Activated naive CD4-positive, alpha-beta T cell treated with anti-CD3 and anti-CD28 coated beads, Interleukin-2, amount 10 ng/mL, durations not matched to agents 5 hours and 36 hours (primary cell): ENCODE measurements around the gene INCA1. TPM values are rescaled to one million over a fixed set of nuclear protein-coding genes. Genes with fewer than 3 reads are reported as not detected.

Experiments
- microRNA-seq: library from miRNA; unstranded; fragments of <30 nt; microRNA quantifications from one replicate; pipeline ENCODE4 v1.2.0, GENCODE V29; 2022; ENCODE audit warnings: borderline microRNAs expressed, borderline replicate concordance
- total RNA-seq, 2 experiments: library from RNA; stranded (reverse); gene quantifications; one replicate each; pipeline ENCODE4 v1.2.3, GENCODE V29; 2021

Gene INCA1
- total RNA-seq = under 1 TPM; 0.15 to 0.26 TPM

GRCh38 chr17:4997302-4998026, at the start of gene INCA1, which contains the start of gene KIF1C:
INCA1 (minus strand) TSS chr17:4997522; CDS start chr17:4994437, 3,085 bp downstream.
KIF1C (plus strand) TSS chr17:4997950; CDS start chr17:5000247, 2,297 bp downstream.

GRCh38 chr17:5035315-5035714, 38.0 kb upstream of the INCA1 start, which contains the start of gene SLC52A1:
SLC52A1 (minus strand) TSS chr17:5035426; CDS start chr17:5034606, 820 bp downstream.

GRCh38 chr17:4986951-4987766, 10.2 kb downstream of the INCA1 start, which contains the start of gene CAMTA2:
CAMTA2 (minus strand) TSS chr17:4987675; CDS start chr17:4986222, 1,453 bp downstream.

GRCh38 chr17:4967539-4968485, 29.5 kb downstream of the INCA1 start, which contains the start of gene SPAG7:
SPAG7 (minus strand) TSS chr17:4967817; CDS start chr17:4967804, 13 bp downstream.

GRCh38 chr17:4950746-4951204, 46.5 kb downstream of the INCA1 start, which contains the start of gene ENO3:
ENO3 (plus strand) TSS chr17:4951119; CDS start chr17:4951830, 711 bp downstream.

GRCh38 chr17:4948166-4948930, 49.0 kb downstream of the INCA1 start, which contains the start of gene PFN1:
PFN1 (minus strand) TSS chr17:4948530; CDS start chr17:4948394, 136 bp downstream.

GRCh38 chr17:4939796-4940554, 57.3 kb downstream of the INCA1 start, which contains the start of the genes RNF167 and SLC25A11:
RNF167 (plus strand) TSS chr17:4940268; CDS start chr17:4940910, 642 bp downstream.
SLC25A11 (minus strand) TSS chr17:4940046; CDS start chr17:4939910, 136 bp downstream.

Small RNA genes lying within 50 kb of the gene (microRNA-seq; reads per million reads assigned to microRNA genes)
- gene MIR6864 (not detected), gene MIR6865 (not detected)

Other genes starting within 250 kb of the INCA1 start
- not detected for gene TM4SF5, start 225.6 kb downstream of the INCA1 start, total RNA-seq
- gene VMO1, start 211.2 kb downstream of the INCA1 start, total RNA-seq = not detected
- not detected for gene GLTPD2, start 208.6 kb downstream of the INCA1 start, total RNA-seq
- gene PSMB6, start 201.4 kb downstream of the INCA1 start, total RNA-seq = 10 to 100 TPM; 94.7 to 95.7 TPM
- 10 to 100 TPM; 17.9 to 21.9 TPM for gene PLD2, start 190.4 kb downstream of the INCA1 start, total RNA-seq
- 100 to 1,000 TPM; 102 to 112 TPM for gene MINK1, start 164.2 kb downstream of the INCA1 start, total RNA-seq
- gene C17orf107, start 98.0 kb downstream of the INCA1 start, total RNA-seq = under 1 TPM; 0.48 to 0.68 TPM
- under 1 TPM in 1 of 2 experiments, not detected in 1; 0.23 TPM for gene CHRNE, start 94.4 kb downstream of the INCA1 start, total RNA-seq
- not detected for gene GP1BA, start 65.2 kb downstream of the INCA1 start, total RNA-seq
- gene SLC25A11, start 57.5 kb downstream of the INCA1 start, total RNA-seq = 10 to 100 TPM; 62.3 to 64.3 TPM
- 100 to 1,000 TPM; 191 TPM for gene RNF167, start 57.3 kb downstream of the INCA1 start, total RNA-seq
- 1,000 to 10,000 TPM; 2,036 to 2,067 TPM for gene PFN1, start 49.0 kb downstream of the INCA1 start, total RNA-seq
- 10 to 100 TPM; 43.9 to 56.2 TPM for gene ENO3, start 46.4 kb downstream of the INCA1 start, total RNA-seq
- 10 to 100 TPM; 50.5 to 56.4 TPM for gene SPAG7, start 29.7 kb downstream of the INCA1 start, total RNA-seq
- 10 to 100 TPM; 54.4 to 58.6 TPM for gene CAMTA2, start 9.8 kb downstream of the INCA1 start, total RNA-seq
- 10 to 100 TPM; 35.2 to 36.6 TPM for gene KIF1C, start 428 bp upstream of the INCA1 start, total RNA-seq
- under 1 TPM; 0.51 to 0.58 TPM for gene SLC52A1, start 37.9 kb upstream of the INCA1 start, total RNA-seq
- 1 to 10 TPM; 7.0 to 7.5 TPM for gene ZFP3, start 80.9 kb upstream of the INCA1 start, total RNA-seq
- 10 to 100 TPM in 1 of 2 experiments, 1 to 10 TPM in 1; 9.2 to 11.0 TPM for gene ZNF232, start 114.4 kb upstream of the INCA1 start, total RNA-seq
- under 1 TPM; 0.08 to 0.10 TPM for gene USP6, start 118.5 kb upstream of the INCA1 start, total RNA-seq
- 10 to 100 TPM; 12.7 TPM for gene ZNF594, start 194.3 kb upstream of the INCA1 start, total RNA-seq
- gene SCIMP, start 237.3 kb upstream of the INCA1 start, total RNA-seq = not detected